Nephron (organoid): Measurements from ENCODE around the gene E2F4.

Experiments used
- H3K27ac Mint-ChIP-seq, 3 experiments: 2 replicates each; pipeline ENCODE4 v1.8.0; 2020; ENCODE audit warnings: mixed read lengths in 3 of 3, mild to moderate bottlenecking in 2 of 3, moderate library complexity in 1 of 3
- H3K27me3 Mint-ChIP-seq: 2 replicates; pipeline ENCODE4 v1.8.0; 2021; ENCODE audit warnings: low read depth, mild to moderate bottlenecking, moderate library complexity, mixed read lengths
- H3K36me3 Mint-ChIP-seq: 2 replicates; pipeline ENCODE4 v1.8.0; 2020; ENCODE audit warnings: low read depth, mixed read lengths
- H3K4me1 Mint-ChIP-seq: 2 replicates; pipeline ENCODE4 v1.8.0; 2020; ENCODE audit warnings: mixed read lengths
- H3K4me3 Mint-ChIP-seq, 3 experiments: 2 replicates each; pipeline ENCODE4 v1.8.0; 2020; ENCODE audit warnings: mild to moderate bottlenecking in 3 of 3, mixed read lengths in 3 of 3, moderate library complexity in 2 of 3
- H3K9me3 Mint-ChIP-seq: 2 replicates; pipeline ENCODE4 v1.8.0; 2020; ENCODE audit warnings: mixed read lengths
- CTCF ChIP-seq, 3 experiments: fragments of 200-600 bp; sonication (generic); IDR thresholded peaks; one replicate each; pipeline ENCODE4 v1.5.0; 2021; ENCODE audit warnings: antibody characterized with exemption in 3 of 3; ENCODE audit not compliant: unreplicated experiment in 3 of 3

E2F4 gene

GRCh38 chr16:67150833-67151396 is 41.0 kb upstream of the E2F4 start, which contains the start of gene B3GNT9:
Gene B3GNT9, minus strand, starts transcription at chr16:67150998. Its CDS starts 513 bp downstream, at chr16:67150485.
- H3K36me3 Mint-ChIP-seq = peaks cover 31% of the 10 kb centered on the region
- no peak for TF ChIP-seq CTCF (IDR thresholded peaks at IDR 0.05; ENCODE audit: unreplicated experiment in 3 of 3)
- peaks cover 43% of the 10 kb centered on the region for H3K27me3 Mint-ChIP-seq
- no peaks in the 10 kb centered on the region for H3K9me3 Mint-ChIP-seq
- peak within 1 kb of the TSS; percentile 92 to 99 (median 99) for H3K27ac Mint-ChIP-seq
- H3K4me3 Mint-ChIP-seq = peak within 1 kb of the TSS; percentile 83 to 91 (median 91)
- peaks cover 20% of the 10 kb centered on the region for H3K4me1 Mint-ChIP-seq

GRCh38 chr16:67151431-67152097 is 40.4 kb upstream of the E2F4 start:
- Mint-ChIP-seq H3K9me3 (no peaks in the 10 kb centered on the region), H3K27me3 (peaks cover 49% of the 10 kb centered on the region), H3K4me1 (peaks cover 20% of the 10 kb centered on the region), H3K27ac (peak overlapping the region; percentile 92 to 99 (median 99)), H3K36me3 (peaks cover 25% of the 10 kb centered on the region), H3K4me3 (peak overlapping the region; percentile 83 to 91 (median 91))
- TF ChIP-seq CTCF (IDR thresholded peaks at IDR 0.05; ENCODE audit: unreplicated experiment in 3 of 3) = no peak

- no peaks in the 10 kb centered on the region for H3K36me3 Mint-ChIP-seq
- H3K4me1 Mint-ChIP-seq = peaks cover 17% of the 10 kb centered on the region
- TF ChIP-seq CTCF (IDR thresholded peaks at IDR 0.05; ENCODE audit: unreplicated experiment in 3 of 3) = no peak
- H3K27me3 Mint-ChIP-seq = peaks cover 79% of the 10 kb centered on the region
- H3K27ac Mint-ChIP-seq = no peak overlapping the region
- H3K9me3 Mint-ChIP-seq = no peaks in the 10 kb centered on the region
- H3K4me3 Mint-ChIP-seq = peak overlapping the region in 2 of 3 experiments; percentile 61 to 66
Observed at GRCh38 chr16:67154578-67155294, 37.2 kb upstream of the E2F4 start.

GRCh38 chr16:67155295-67156142 is 36.4 kb upstream of the E2F4 start:
- Mint-ChIP-seq H3K27me3 (peaks cover 87% of the 10 kb centered on the region), H3K4me3 (peak overlapping the region; percentile 52 to 66 (median 61)), H3K4me1 (peaks cover 17% of the 10 kb centered on the region), H3K9me3 (no peaks in the 10 kb centered on the region), H3K27ac (no peak overlapping the region), H3K36me3 (no peaks in the 10 kb centered on the region)
- peak; percentile 96 to 98 (median 97) for TF ChIP-seq CTCF (IDR thresholded peaks at IDR 0.05; ENCODE audit: unreplicated experiment in 3 of 3)

- no peak for TF ChIP-seq CTCF (IDR thresholded peaks at IDR 0.05; ENCODE audit: unreplicated experiment in 3 of 3)
- Mint-ChIP-seq H3K27me3 (peaks cover 90% of the 10 kb centered on the region), H3K27ac (no peak overlapping the region), H3K36me3 (no peaks in the 10 kb centered on the region), H3K9me3 (no peaks in the 10 kb centered on the region), H3K4me3 (peak overlapping the region; percentile 27 to 43 (median 41)), H3K4me1 (peaks cover 18% of the 10 kb centered on the region)
Observed at GRCh38 chr16:67156143-67156844, 35.7 kb upstream of the E2F4 start.
